Adrenal gland (tissue), 5 donors: ENCODE measurements around the gene GPR3.

Experiments
- CTCF ChIP-seq, 6 experiments: fragments of 450-650 bp in 4 of 6; fragments of 200-600 bp in 2 of 6; sonication (generic) in 1 of 6; IDR thresholded peaks; 1 replicate in 5 of 6; 2 replicates in 1 of 6; pipeline versions ENCODE4 v1.5.1 to v1.8.0; 2016 to 2021; ENCODE audit warnings: antibody characterized with exemption in 6 of 6, mild to moderate bottlenecking in 2 of 6, moderate library complexity in 1 of 6
- POLR2A ChIP-seq, 2 donors: fragments of 450-650 bp; IDR thresholded peaks; one replicate each; pipeline ENCODE4 v1.6.1; 2017; ENCODE audit warnings: antibody characterized with exemption in 2 of 2, mild to moderate bottlenecking in 2 of 2, moderate library complexity in 1 of 2
- donor health status: DM: no; HTN: no; CAD: no.

- TF ChIP-seq CTCF (IDR thresholded peaks at IDR 0.05) (no peak), POLR2A (IDR thresholded peaks at IDR 0.05) (no peak)
These were observed 39.1 kb downstream of the GPR3 start for GRCh38 chr1:27431601-27431940.
